ENCODE measurements around the gene GHRL. TPM values are rescaled to one million over a fixed set of nuclear protein-coding genes. Genes with fewer than 3 reads are reported as not detected.

Gene GHRL
- total and polyA plus RNA-seq, 2 donors from 2014 or later, result 0.73 to 1.2 TPM

DNA sequence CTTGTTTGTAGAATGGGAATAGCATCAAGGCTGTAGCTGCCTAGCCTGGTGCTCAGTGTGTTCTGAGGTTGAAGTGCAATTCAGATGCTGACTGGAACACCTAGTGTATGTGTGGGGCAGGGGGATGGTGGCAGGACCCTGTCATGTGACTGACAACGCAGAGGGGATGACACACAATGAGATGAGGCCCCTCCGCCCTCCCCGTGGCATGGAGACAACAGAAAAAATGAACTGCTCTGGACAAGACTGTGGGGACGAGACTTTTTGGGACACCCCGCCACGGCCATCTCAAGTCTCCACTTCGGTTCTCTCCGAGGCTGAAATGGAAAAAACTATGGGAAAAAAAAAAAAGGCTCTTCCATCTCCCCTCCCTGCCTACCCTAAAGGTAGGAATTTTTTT, 38.6 kb upstream of the GHRL start:
- Histone ChIP-seq H3K9ac (ENCODE audit: low read length in 3 of 3) (no peak overlapping the region), H3K36me3 (ENCODE audit: control insufficient read depth in 2 of 3, insufficient read depth in 3 of 3, low read length in 3 of 3) (no peaks in the 10 kb centered on the region), H3K27ac (ENCODE audit: low read depth in 2 of 2, low read length in 2 of 2) (no peak overlapping the region), H3K9me3 (ENCODE audit: control insufficient read depth in 2 of 3, insufficient read depth in 1 of 3, low read length in 3 of 3) (no peaks in the 10 kb centered on the region), H3K27me3 (ENCODE audit: control insufficient read depth, insufficient read depth, low read length) (peaks cover 7% of the 10 kb centered on the region), H3K4me1 (ENCODE audit: control insufficient read depth in 2 of 3, insufficient read depth in 2 of 3, low read depth in 1 of 3, low read length in 3 of 3) (no peaks in the 10 kb centered on the region), H3K4me3 (ENCODE audit: low read length in 3 of 3) (no peak overlapping the region)
- TF ChIP-seq, protein P1, sequence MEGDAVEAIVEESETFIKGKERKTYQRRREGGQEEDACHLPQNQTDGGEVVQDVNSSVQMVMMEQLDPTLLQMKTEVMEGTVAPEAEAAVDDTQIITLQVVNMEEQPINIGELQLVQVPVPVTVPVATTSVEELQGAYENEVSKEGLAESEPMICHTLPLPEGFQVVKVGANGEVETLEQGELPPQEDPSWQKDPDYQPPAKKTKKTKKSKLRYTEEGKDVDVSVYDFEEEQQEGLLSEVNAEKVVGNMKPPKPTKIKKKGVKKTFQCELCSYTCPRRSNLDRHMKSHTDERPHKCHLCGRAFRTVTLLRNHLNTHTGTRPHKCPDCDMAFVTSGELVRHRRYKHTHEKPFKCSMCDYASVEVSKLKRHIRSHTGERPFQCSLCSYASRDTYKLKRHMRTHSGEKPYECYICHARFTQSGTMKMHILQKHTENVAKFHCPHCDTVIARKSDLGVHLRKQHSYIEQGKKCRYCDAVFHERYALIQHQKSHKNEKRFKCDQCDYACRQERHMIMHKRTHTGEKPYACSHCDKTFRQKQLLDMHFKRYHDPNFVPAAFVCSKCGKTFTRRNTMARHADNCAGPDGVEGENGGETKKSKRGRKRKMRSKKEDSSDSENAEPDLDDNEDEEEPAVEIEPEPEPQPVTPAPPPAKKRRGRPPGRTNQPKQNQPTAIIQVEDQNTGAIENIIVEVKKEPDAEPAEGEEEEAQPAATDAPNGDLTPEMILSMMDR (IDR thresholded peaks at IDR 0.05; ENCODE audit: borderline replicate concordance, extremely low read depth, insufficient read depth), result no peak
- intact Hi-C loops (cut with DNase I), result no loop called here
- DNase-seq, result peak in 1 of 5 donors; percentile 21
- no peak for FAIRE-seq

DNA sequence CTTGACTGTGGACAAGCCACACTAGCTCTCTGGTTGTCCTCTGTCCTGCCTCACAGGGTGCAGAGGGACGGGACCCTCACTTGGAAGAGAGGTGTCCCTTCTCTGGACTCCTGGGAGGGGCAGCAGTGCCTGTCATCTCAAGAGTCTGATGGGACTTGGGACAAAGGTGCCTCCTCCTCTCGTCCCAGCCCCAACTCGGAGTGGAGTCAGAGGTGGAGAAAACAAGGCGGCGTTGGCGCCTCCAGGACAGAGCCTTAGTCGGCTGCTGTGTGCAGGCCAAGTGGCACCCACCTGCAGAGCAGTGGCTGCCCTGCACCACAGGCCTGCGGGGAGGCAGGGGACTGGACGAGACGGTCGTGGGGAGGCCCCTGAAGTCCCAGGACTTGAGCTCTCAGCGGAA, 37.6 kb upstream of the GHRL start:
- Histone ChIP-seq H3K4me1 (ENCODE audit: control insufficient read depth in 2 of 3, insufficient read depth in 2 of 3, low read depth in 1 of 3, low read length in 3 of 3) (no peaks in the 10 kb centered on the region), H3K36me3 (ENCODE audit: control insufficient read depth in 2 of 3, insufficient read depth in 3 of 3, low read length in 3 of 3) (no peaks in the 10 kb centered on the region), H3K9ac (ENCODE audit: low read length in 3 of 3) (no peak overlapping the region), H3K9me3 (ENCODE audit: control insufficient read depth in 2 of 3, insufficient read depth in 1 of 3, low read length in 3 of 3) (no peaks in the 10 kb centered on the region), H3K27ac (ENCODE audit: low read depth in 2 of 2, low read length in 2 of 2) (no peak overlapping the region), H3K27me3 (ENCODE audit: control insufficient read depth, insufficient read depth, low read length) (peaks cover 7% of the 10 kb centered on the region), H3K4me3 (ENCODE audit: low read length in 3 of 3) (no peak overlapping the region)
- intact Hi-C loops (cut with DNase I), result no loop called here
- FAIRE-seq, result no peak
- TF ChIP-seq, protein P1 (IDR thresholded peaks at IDR 0.05; ENCODE audit: borderline replicate concordance, extremely low read depth, insufficient read depth), result no peak
- DNase-seq, result peak in 1 of 5 donors; percentile 39

DNA sequence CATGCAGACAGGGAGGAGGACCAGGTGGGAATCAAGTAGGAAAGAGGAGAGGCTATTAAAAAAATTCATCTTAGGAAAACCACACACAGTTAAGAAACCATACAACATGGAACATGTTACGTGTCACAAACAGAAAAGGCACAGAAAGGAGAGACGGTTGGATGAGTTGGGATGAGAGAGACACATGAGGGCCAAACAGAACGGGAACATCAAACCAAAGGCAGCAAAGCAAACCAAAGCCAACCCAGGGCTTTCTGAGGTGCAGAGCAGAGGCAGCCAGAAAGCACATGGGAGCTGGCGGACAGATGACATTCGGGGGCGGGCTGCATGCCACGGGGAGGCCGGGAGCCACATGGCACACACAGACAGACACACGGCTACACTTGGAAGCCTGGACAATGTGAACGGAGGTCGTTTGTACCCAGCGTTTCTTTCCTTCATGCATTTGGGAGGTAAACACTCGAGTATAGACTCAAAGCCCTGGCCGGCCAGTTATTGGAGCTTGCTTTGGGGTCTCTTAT, 36.8 kb upstream of the GHRL start:
- H3K9me3 ChIP-seq (ENCODE audit: control insufficient read depth in 2 of 3, insufficient read depth in 1 of 3, low read length in 3 of 3), result no peaks in the 10 kb centered on the region
- H3K4me1 ChIP-seq (ENCODE audit: control insufficient read depth in 2 of 3, insufficient read depth in 2 of 3, low read depth in 1 of 3, low read length in 3 of 3), result no peaks in the 10 kb centered on the region
- peaks cover 7% of the 10 kb centered on the region for H3K27me3 ChIP-seq (ENCODE audit: control insufficient read depth, insufficient read depth, low read length)
- H3K4me3 ChIP-seq (ENCODE audit: low read length in 3 of 3), result no peak overlapping the region
- TF ChIP-seq, protein P1 (IDR thresholded peaks at IDR 0.05; ENCODE audit: borderline replicate concordance, extremely low read depth, insufficient read depth), result no peak
- peak in 1 of 5 donors; percentile 9 for DNase-seq
- H3K9ac ChIP-seq (ENCODE audit: low read length in 3 of 3), result no peak overlapping the region
- FAIRE-seq, result no peak
- no peak overlapping the region for H3K27ac ChIP-seq (ENCODE audit: low read depth in 2 of 2, low read length in 2 of 2)
- intact Hi-C loops (cut with DNase I), result no loop called here
- no peaks in the 10 kb centered on the region for H3K36me3 ChIP-seq (ENCODE audit: control insufficient read depth in 2 of 3, insufficient read depth in 3 of 3, low read length in 3 of 3)

Measured in kidney (tissue), 14 donors.